ENCODE measurements around the gene SEMG2. TPM values are rescaled to one million over a fixed set of nuclear protein-coding genes. Genes with fewer than 3 reads are reported as not detected.

SEMG2 gene
- total RNA-seq, 1 experiment from 2014 or later: not detected

Other genes with a start within 250 kb of the SEMG2 start
- gene KCNS1, start 120.2 kb upstream of the SEMG2 start, total RNA-seq (2014; rRNA removed; shearing (Covaris generic)): not detected in 2 replicates
- not detected in 2 replicates for gene WFDC5, start 106.2 kb upstream of the SEMG2 start, total RNA-seq (2014; rRNA removed; shearing (Covaris generic))
- gene WFDC12, start 96.9 kb upstream of the SEMG2 start, total RNA-seq (2014; rRNA removed; shearing (Covaris generic)): not detected in 2 replicates
- not detected in 2 replicates for gene PI3, start 46.5 kb upstream of the SEMG2 start, total RNA-seq (2014; rRNA removed; shearing (Covaris generic))
- gene SEMG1, start 14.3 kb upstream of the SEMG2 start, total RNA-seq (2014; rRNA removed; shearing (Covaris generic)): not detected in 2 replicates
- gene SLPI, start 33.2 kb downstream of the SEMG2 start, total RNA-seq (2014; rRNA removed; shearing (Covaris generic)): 79.8 and 84.9 TPM in 2 replicates
- gene RBPJL, start 85.5 kb downstream of the SEMG2 start, total RNA-seq (2014; rRNA removed; shearing (Covaris generic)): not detected in 2 replicates
- not detected in 2 replicates for gene MATN4, start 86.9 kb downstream of the SEMG2 start, total RNA-seq (2014; rRNA removed; shearing (Covaris generic))
- 88.3 and 88.4 TPM in 2 replicates for gene SDC4, start 127.1 kb downstream of the SEMG2 start, total RNA-seq (2014; rRNA removed; shearing (Covaris generic))
- 15.4 and 20.8 TPM in 2 replicates for gene SYS1, start 141.8 kb downstream of the SEMG2 start, total RNA-seq (2014; rRNA removed; shearing (Covaris generic))
- not detected in 2 replicates for gene TP53TG5, start 157.0 kb downstream of the SEMG2 start, total RNA-seq (2014; rRNA removed; shearing (Covaris generic))
- 2.7 and 3.8 TPM in 2 replicates for gene DBNDD2, start 186.9 kb downstream of the SEMG2 start, total RNA-seq (2014; rRNA removed; shearing (Covaris generic))
- gene PIGT, start 194.8 kb downstream of the SEMG2 start, total RNA-seq (2014; rRNA removed; shearing (Covaris generic)): 83.5 and 118 TPM in 2 replicates
- gene WFDC2, start 248.4 kb downstream of the SEMG2 start, total RNA-seq (2014; rRNA removed; shearing (Covaris generic)): not detected in 2 replicates

Data from H4 (cell line).